GM19372 (cell line): ENCODE results near the gene GRIN3B.

Experiments used
- ATAC-seq: cut with Tn5 transposase; IDR thresholded peaks from one replicate; pipeline ENCODE4 v1.9.1; 2021; ENCODE audit warnings: mild to moderate bottlenecking, low read depth, moderate library complexity; ENCODE audit not compliant: unreplicated experiment

GRIN3B gene

GRCh38 chr19:1004803-1005664 is 4.8 kb downstream of the GRIN3B start:
- no peak for ATAC-seq

- no peak for ATAC-seq
Measured at GRCh38 chr19:1006711-1007398, 6.6 kb downstream of the GRIN3B start.

GRCh38 chr19:1007399-1008251 is 7.4 kb downstream of the GRIN3B start:
- ATAC-seq: no peak

GRCh38 chr19:1008268-1009040 is 8.2 kb downstream of the GRIN3B start:
- no peak for ATAC-seq

GRCh38 chr19:1009041-1009980 is 9.1 kb downstream of the GRIN3B start:
- ATAC-seq: no peak

- no peak for ATAC-seq
Measured at GRCh38 chr19:1009981-1010538, 9.8 kb downstream of the GRIN3B start.

- no peak for ATAC-seq
Measured at GRCh38 chr19:1010586-1011510, 10.6 kb downstream of the GRIN3B start.

- ATAC-seq: no peak
Measured at GRCh38 chr19:1011831-1012333, 11.7 kb downstream of the GRIN3B start.

- ATAC-seq: no peak
Measured at GRCh38 chr19:1012334-1012733, 12.1 kb downstream of the GRIN3B start.

- no peak for ATAC-seq
Measured at GRCh38 chr19:1013218-1013617, 13.0 kb downstream of the GRIN3B start.

- ATAC-seq: no peak
Measured at GRCh38 chr19:1014161-1015060, 14.2 kb downstream of the GRIN3B start.

- no peak for ATAC-seq
Measured at GRCh38 chr19:1015061-1015781, 15.0 kb downstream of the GRIN3B start.

GRCh38 chr19:1015782-1016646 is 15.8 kb downstream of the GRIN3B start:
- ATAC-seq: no peak

GRCh38 chr19:1016647-1017114 is 16.5 kb downstream of the GRIN3B start:
- no peak for ATAC-seq
